PFSK-1 (cell line): Measurements from ENCODE around the gene NACC2.

Source experiments
- POLR2AphosphoS5 ChIP-seq: IDR thresholded peaks from 2 replicates; pipeline ENCODE4 v1.6.1; 2012; ENCODE audit warnings: low read depth, mild to moderate bottlenecking, control low read depth, low read length, moderate library complexity
- REST ChIP-seq, 2 experiments: IDR thresholded peaks; 2 replicates each; pipeline versions ENCODE4 v1.6.1 to v1.8.0; 2011 to 2012; ENCODE audit warnings: low read depth in 2 of 2, low read length in 2 of 2, control low read depth in 1 of 2, inconsistent platforms in 1 of 2, mild to moderate bottlenecking in 1 of 2, moderate library complexity in 1 of 2; ENCODE audit not compliant: insufficient read depth in 1 of 2
- SIN3A ChIP-seq: IDR thresholded peaks from 2 replicates; pipeline ENCODE4 v1.6.1; 2012; ENCODE audit warnings: mild to moderate bottlenecking, low read length, moderate library complexity, borderline replicate concordance; ENCODE audit not compliant: insufficient read depth

DNA sequence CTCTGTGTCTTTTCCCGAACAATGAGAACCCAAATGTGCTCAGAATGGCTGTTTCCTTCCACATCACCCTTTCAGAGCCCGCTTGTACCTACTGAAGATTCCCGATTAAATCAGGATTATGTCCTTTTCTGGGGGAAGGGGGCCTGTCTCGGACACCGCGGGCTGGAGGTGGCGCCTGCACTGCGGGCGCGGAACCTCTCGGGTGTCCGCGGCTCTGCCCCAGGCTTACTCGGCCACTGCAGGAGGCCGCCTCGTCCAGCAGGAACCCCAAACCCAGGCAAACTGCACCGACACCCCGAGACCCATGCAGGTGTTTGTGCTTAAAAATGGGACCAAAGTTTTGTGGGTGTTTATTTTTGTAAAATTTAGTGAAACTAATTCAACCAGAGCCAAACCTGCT, 32.2 kb upstream of the NACC2 start:
- no peak for TF ChIP-seq SIN3A
- TF ChIP-seq POLR2AphosphoS5 = no peak
- TF ChIP-seq REST (IDR thresholded peaks at IDR 0.05; ENCODE audit: insufficient read depth in 1 of 2, low read depth in 2 of 2, low read length in 2 of 2) = no peak
